Measurements from ENCODE around the gene GLYR1. TPM values are rescaled to one million over a fixed set of nuclear protein-coding genes. Genes with fewer than 3 reads are reported as not detected.

The GLYR1 gene
- total and polyA plus RNA-seq, 2 of the 4 experiments (the other 2 are of a cell fraction) = 26.0 to 54.2 TPM

GRCh38 chr16:4783951-4784336 is 63.1 kb downstream of the GLYR1 start:
- H3K27me3 ChIP-seq (ENCODE audit: control insufficient read depth, insufficient read depth, low read length) = no peaks in the 10 kb centered on the region; the same call in 1 of the 2 replicates
- BruUV-seq (replicated peaks) = no TSS peak
- H3K9me3 ChIP-seq (ENCODE audit: control insufficient read depth, insufficient read depth, low read length) = no peaks in the 10 kb centered on the region
- H3K14ac ChIP-seq (replicated peaks; ENCODE audit: low read depth, low read length) = no peak overlapping the region
- H3K27ac ChIP-seq (ENCODE audit: insufficient read depth, low read length) = no peak overlapping the region
- H3K23ac ChIP-seq (ENCODE audit: low read depth, low read length) = no peak overlapping the region
- H2AK5ac ChIP-seq (ENCODE audit: low read depth, low read length) = no peak overlapping the region
- CTCF ChIA-PET = no interaction called here
- no peak overlapping the region for H4K91ac ChIP-seq (ENCODE audit: insufficient read depth, low read depth, low read length)
- no peak overlapping the region for H3K56ac ChIP-seq (ENCODE audit: extremely low read depth, insufficient read depth, low read length)
- H2BK20ac ChIP-seq (ENCODE audit: low read depth, low read length) = no peak overlapping the region
- ATAC-seq (ENCODE audit: low read depth) (no peak), DNase-seq (no peak)
- no peak overlapping the region for H2BK5ac ChIP-seq (ENCODE audit: low read depth, low read length, poor library complexity, severe bottlenecking)
- dilution Hi-C loops (cut with HindIII; ENCODE audit: low sequenced_read_pairs, unreplicated experiment) = no loop called here
- in situ Hi-C loops (cut with MboI; ENCODE audit: low sequenced_read_pairs) = no loop called here
- H2AK9ac ChIP-seq (replicated peaks; ENCODE audit: low read depth, low read length, poor library complexity) = no peak overlapping the region
- TF ChIP-seq MAFK (IDR thresholded peaks at IDR 0.05; ENCODE audit: low read depth, low read length) (no peak), CTCF (conservative IDR thresholded peaks at IDR 0.05; ENCODE audit: low read depth, low read length) (no peak), BHLHE40 (IDR thresholded peaks at IDR 0.05; ENCODE audit: low read depth, low read length) (no peak)
- H2AFZ ChIP-seq (replicated peaks; ENCODE audit: low read length, poor library complexity) = peak overlapping the region; percentile 14
- no peak overlapping the region for H3K4me2 ChIP-seq (ENCODE audit: low read depth, low read length)
- H3K4ac ChIP-seq (ENCODE audit: low read depth, low read length) = no peak overlapping the region
- no peak overlapping the region for H2BK120ac ChIP-seq (ENCODE audit: low read depth, low read length)
- no peak overlapping the region for H4K5ac ChIP-seq (ENCODE audit: low read depth, low read length)
- H3K4me3 ChIP-seq (ENCODE audit: insufficient read depth, low read depth, low read length) = no peak overlapping the region
- H4K8ac ChIP-seq (ENCODE audit: low read depth in 2 of 2, low read length in 2 of 2) = no peak overlapping the region
- no peak overlapping the region for H3K9ac ChIP-seq (ENCODE audit: low read depth, low read length)
- no peaks in the 10 kb centered on the region for H3K36me3 ChIP-seq (ENCODE audit: control insufficient read depth, insufficient read depth, low read length)
- no peaks in the 10 kb centered on the region for H3K9me1 ChIP-seq (ENCODE audit: insufficient read depth, low read length)
- WGBS, 2 experiments (ENCODE audit: extremely low coverage in 2 of 2, insufficient read length in 1 of 2) = 60% methylated on average over 1 of the region's 16 CpGs; no CpG with 5 or more reads in 1 of the 2 experiments
- H3K4me1 ChIP-seq (ENCODE audit: control insufficient read depth, insufficient read depth, low read length) = no peaks in the 10 kb centered on the region
- H3K79me1 ChIP-seq (ENCODE audit: low read depth in 1 of 2, low read length in 2 of 2) = no peaks in the 10 kb centered on the region
- no peak overlapping the region for H3K18ac ChIP-seq (ENCODE audit: low read depth, low read length)
- POLR2A ChIA-PET (ENCODE audit: unreplicated experiment) = no interaction called here
- H4K20me1 ChIP-seq (ENCODE audit: insufficient read depth, low read length) = no peaks in the 10 kb centered on the region
- intact Hi-C loops (cut with micrococcal nuclease) = no loop called here
- H2BK15ac ChIP-seq (ENCODE audit: low read depth, low read length) = no peak overlapping the region
